ENCODE results near the gene CFB. TPM values are rescaled to one million over a fixed set of nuclear protein-coding genes. Genes with fewer than 3 reads are reported as not detected.
A peak's percentile ranks its signal among the peaks of the same experiment; 100 is the strongest.

Gene CFB
- total and polyA plus RNA-seq, 2 of the 13 experiments (the other 11 are each of a cell fraction or from before 2014, with no cell fraction given) = 171 to 513 TPM

DNA sequence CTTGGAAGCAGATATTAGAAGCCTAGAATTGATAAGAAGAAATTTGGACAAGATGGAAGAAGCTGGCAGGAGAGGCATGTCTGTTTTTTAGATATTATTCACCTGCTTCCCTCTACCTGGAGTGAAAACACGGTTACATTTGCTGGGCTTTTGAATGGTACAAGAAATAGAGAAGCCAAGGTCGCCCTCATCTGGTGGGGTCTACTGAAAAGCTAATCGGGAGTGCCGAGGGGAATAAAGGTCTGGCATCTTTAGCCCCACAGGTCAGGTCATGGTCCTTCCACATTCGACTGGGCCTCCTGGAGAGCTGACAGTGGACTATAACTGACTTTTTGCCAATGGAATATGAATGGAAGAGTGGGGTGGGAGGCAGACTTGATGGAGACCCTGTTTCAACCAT lies 23.0 kb upstream of the CFB start (continued):
- TF ChIP-seq ZNF570 (CRISPR knock-in tag; IDR thresholded peaks at IDR 0.05; ENCODE audit: borderline replicate concordance) (no peak), BRD4 (CRISPR knock-in tag; IDR thresholded peaks at IDR 0.05) (no peak), ZEB1 (IDR thresholded peaks at IDR 0.05; ENCODE audit: insufficient replicate concordance, low read depth) (no peak), ZNF432 (CRISPR knock-in tag; IDR thresholded peaks at IDR 0.05; ENCODE audit: borderline replicate concordance) (no peak), TCF7 (IDR thresholded peaks at IDR 0.05; ENCODE audit: low read depth) (no peak), ZNF382 (CRISPR knock-in tag; IDR thresholded peaks at IDR 0.05; ENCODE audit: borderline replicate concordance) (no peak), ZNF644 (CRISPR knock-in tag; IDR thresholded peaks at IDR 0.05; ENCODE audit: low read depth) (no peak), ZNF7 (CRISPR knock-in tag; IDR thresholded peaks at IDR 0.05) (no peak), GFI1 (CRISPR knock-in tag; IDR thresholded peaks at IDR 0.05; ENCODE audit: borderline replicate concordance) (no peak), ZNF230 (CRISPR knock-in tag; IDR thresholded peaks at IDR 0.05) (no peak), AGO1 (IDR thresholded peaks at IDR 0.05; ENCODE audit: low read depth, low read length, poor library complexity, severe bottlenecking) (no peak), CEBPB (IDR thresholded peaks at IDR 0.05; ENCODE audit: borderline replicate concordance, low read depth, low read length) (no peak), ZNF709 (CRISPR knock-in tag; IDR thresholded peaks at IDR 0.05) (no peak), SAP130 (CRISPR knock-in tag; IDR thresholded peaks at IDR 0.05; ENCODE audit: low read depth) (peak; percentile 48; the same call in 1 of the 2 replicates), STAG1 (CRISPR knock-in tag; IDR thresholded peaks at IDR 0.05) (peak; percentile 87), SOX6 (IDR thresholded peaks at IDR 0.05) (no peak), SOX6 (CRISPR knock-in tag; IDR thresholded peaks at IDR 0.05) (0 out of 2 replicates have a peak, but pooled peaks have one; percentile 25), HCFC1 (IDR thresholded peaks at IDR 0.05; ENCODE audit: low read depth, low read length) (no peak), NCOA2 (CRISPR knock-in tag; IDR thresholded peaks at IDR 0.05) (no peak), TEAD3 (CRISPR knock-in tag; optimal IDR thresholded peaks at IDR 0.05; ENCODE audit: borderline replicate concordance) (peak; percentile 7), ZNF781 (CRISPR knock-in tag; IDR thresholded peaks at IDR 0.05; ENCODE audit: borderline replicate concordance, not compliant biosample characterization) (no peak), RBM39 (IDR thresholded peaks at IDR 0.05; ENCODE audit: low read depth, low read length, poor library complexity, severe bottlenecking) (no peak), ZNF775 (CRISPR knock-in tag; IDR thresholded peaks at IDR 0.05; ENCODE audit: borderline replicate concordance) (no peak), FOXJ3 (CRISPR knock-in tag; IDR thresholded peaks at IDR 0.05; ENCODE audit: borderline replicate concordance) (no peak), CENPX (CRISPR knock-in tag; IDR thresholded peaks at IDR 0.05) (no peak)
- TF ChIP-seq, protein P1, sequence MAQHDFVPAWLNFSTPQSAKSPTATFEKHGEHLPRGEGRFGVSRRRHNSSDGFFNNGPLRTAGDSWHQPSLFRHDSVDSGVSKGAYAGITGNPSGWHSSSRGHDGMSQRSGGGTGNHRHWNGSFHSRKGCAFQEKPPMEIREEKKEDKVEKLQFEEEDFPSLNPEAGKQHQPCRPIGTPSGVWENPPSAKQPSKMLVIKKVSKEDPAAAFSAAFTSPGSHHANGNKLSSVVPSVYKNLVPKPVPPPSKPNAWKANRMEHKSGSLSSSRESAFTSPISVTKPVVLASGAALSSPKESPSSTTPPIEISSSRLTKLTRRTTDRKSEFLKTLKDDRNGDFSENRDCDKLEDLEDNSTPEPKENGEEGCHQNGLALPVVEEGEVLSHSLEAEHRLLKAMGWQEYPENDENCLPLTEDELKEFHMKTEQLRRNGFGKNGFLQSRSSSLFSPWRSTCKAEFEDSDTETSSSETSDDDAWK (CRISPR knock-in tag; IDR thresholded peaks at IDR 0.05) = no peak
- TF ChIP-seq, protein P2, sequence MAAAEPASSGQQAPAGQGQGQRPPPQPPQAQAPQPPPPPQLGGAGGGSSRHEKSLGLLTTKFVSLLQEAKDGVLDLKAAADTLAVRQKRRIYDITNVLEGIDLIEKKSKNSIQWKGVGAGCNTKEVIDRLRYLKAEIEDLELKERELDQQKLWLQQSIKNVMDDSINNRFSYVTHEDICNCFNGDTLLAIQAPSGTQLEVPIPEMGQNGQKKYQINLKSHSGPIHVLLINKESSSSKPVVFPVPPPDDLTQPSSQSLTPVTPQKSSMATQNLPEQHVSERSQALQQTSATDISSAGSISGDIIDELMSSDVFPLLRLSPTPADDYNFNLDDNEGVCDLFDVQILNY (CRISPR knock-in tag; conservative IDR thresholded peaks at IDR 0.05) = no peak
- TF ChIP-seq, protein P3, sequence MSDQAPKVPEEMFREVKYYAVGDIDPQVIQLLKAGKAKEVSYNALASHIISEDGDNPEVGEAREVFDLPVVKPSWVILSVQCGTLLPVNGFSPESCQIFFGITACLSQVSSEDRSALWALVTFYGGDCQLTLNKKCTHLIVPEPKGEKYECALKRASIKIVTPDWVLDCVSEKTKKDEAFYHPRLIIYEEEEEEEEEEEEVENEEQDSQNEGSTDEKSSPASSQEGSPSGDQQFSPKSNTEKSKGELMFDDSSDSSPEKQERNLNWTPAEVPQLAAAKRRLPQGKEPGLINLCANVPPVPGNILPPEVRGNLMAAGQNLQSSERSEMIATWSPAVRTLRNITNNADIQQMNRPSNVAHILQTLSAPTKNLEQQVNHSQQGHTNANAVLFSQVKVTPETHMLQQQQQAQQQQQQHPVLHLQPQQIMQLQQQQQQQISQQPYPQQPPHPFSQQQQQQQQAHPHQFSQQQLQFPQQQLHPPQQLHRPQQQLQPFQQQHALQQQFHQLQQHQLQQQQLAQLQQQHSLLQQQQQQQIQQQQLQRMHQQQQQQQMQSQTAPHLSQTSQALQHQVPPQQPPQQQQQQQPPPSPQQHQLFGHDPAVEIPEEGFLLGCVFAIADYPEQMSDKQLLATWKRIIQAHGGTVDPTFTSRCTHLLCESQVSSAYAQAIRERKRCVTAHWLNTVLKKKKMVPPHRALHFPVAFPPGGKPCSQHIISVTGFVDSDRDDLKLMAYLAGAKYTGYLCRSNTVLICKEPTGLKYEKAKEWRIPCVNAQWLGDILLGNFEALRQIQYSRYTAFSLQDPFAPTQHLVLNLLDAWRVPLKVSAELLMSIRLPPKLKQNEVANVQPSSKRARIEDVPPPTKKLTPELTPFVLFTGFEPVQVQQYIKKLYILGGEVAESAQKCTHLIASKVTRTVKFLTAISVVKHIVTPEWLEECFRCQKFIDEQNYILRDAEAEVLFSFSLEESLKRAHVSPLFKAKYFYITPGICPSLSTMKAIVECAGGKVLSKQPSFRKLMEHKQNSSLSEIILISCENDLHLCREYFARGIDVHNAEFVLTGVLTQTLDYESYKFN (CRISPR knock-in tag; conservative IDR thresholded peaks at IDR 0.05) = peak; percentile 38; the same call in 1 of the 2 replicates
